ENCODE measurements around the gene ZNF618.

Gene ZNF618

GRCh38 chr9:114026335-114026734 lies 150.2 kb downstream of the ZNF618 start:
- TF ChIP-seq, protein P1, sequence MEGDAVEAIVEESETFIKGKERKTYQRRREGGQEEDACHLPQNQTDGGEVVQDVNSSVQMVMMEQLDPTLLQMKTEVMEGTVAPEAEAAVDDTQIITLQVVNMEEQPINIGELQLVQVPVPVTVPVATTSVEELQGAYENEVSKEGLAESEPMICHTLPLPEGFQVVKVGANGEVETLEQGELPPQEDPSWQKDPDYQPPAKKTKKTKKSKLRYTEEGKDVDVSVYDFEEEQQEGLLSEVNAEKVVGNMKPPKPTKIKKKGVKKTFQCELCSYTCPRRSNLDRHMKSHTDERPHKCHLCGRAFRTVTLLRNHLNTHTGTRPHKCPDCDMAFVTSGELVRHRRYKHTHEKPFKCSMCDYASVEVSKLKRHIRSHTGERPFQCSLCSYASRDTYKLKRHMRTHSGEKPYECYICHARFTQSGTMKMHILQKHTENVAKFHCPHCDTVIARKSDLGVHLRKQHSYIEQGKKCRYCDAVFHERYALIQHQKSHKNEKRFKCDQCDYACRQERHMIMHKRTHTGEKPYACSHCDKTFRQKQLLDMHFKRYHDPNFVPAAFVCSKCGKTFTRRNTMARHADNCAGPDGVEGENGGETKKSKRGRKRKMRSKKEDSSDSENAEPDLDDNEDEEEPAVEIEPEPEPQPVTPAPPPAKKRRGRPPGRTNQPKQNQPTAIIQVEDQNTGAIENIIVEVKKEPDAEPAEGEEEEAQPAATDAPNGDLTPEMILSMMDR (IDR thresholded peaks at IDR 0.05) = no peak

- TF ChIP-seq, protein P1 (IDR thresholded peaks at IDR 0.05) = no peak
Measured at GRCh38 chr9:114027159-114027862, 151.2 kb downstream of the ZNF618 start.

DNA sequence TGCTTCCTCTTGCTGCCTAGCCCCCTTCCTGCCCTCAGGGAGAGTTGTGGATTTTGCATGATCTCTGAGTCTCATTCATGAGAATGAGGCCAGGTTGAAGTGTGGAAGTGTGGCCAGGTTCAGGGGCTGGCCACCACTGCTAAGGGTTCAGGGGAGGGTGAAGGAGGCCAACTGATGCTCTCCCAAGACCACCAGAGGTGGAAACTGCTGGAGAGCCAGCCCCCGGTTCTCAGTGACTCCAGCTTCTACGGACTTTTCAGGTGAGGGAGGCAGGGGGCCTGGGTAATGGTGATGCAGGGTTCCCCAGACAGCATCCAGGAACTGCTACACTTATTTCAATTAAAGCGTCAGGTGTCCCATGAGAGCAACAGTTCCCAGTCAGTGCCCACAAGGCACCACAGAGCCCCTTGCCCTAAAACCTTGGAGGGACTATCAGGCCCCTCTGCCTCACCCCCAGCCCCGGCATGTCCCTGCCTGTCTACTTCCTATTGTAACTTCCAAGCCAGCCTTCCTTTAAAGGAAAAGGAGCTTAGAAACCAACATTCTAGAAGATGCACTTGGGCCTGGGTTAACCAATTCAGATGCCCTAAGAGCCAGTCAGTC lies 151.9 kb downstream of the ZNF618 start:
- TF ChIP-seq, protein P1 (IDR thresholded peaks at IDR 0.05) = no peak

DNA sequence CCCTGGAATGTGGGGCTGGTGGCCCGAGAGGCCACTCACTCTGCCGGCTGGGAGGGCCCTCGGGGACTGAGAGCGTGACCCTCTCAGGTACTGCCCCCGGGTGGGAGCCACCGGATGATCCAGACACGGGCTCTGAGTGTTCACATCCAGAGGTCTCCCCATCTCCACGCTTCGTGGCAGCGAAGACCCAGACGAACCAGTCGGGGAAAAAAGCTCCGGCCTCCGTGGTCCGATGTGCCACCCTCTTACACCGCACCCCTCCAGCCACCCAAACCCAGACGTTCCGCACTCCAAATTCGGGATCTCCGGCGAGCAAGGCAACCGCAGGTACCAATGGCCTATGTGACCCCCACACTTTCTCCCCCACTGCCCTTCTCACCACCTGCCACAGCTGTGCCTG lies 152.5 kb downstream of the ZNF618 start:
- TF ChIP-seq, protein P1 (IDR thresholded peaks at IDR 0.05) = no peak

- TF ChIP-seq, protein P1 (IDR thresholded peaks at IDR 0.05) = no peak
Measured at GRCh38 chr9:114029311-114030170, 153.4 kb downstream of the ZNF618 start.

DNA sequence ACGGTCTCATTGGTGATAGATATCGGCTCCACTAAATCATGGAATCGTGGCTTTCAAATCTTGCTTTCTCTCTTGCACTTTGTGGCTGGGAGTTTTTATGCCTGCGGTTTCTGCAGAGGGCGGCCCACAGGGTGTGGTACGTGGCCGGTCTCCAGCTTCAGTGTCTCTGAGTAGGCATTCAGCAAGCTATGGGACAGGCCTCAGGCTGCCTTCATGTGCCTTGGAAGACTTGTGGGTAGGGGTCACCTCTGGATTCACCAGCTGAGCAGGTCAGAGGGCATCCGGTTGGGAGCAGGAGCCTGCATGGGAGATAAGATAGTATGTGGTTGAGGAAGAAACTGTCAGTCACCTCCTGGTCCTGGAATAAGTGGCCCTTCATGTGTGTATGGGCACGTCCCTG lies 154.3 kb downstream of the ZNF618 start:
- TF ChIP-seq, protein P1 (IDR thresholded peaks at IDR 0.05) = no peak

DNA sequence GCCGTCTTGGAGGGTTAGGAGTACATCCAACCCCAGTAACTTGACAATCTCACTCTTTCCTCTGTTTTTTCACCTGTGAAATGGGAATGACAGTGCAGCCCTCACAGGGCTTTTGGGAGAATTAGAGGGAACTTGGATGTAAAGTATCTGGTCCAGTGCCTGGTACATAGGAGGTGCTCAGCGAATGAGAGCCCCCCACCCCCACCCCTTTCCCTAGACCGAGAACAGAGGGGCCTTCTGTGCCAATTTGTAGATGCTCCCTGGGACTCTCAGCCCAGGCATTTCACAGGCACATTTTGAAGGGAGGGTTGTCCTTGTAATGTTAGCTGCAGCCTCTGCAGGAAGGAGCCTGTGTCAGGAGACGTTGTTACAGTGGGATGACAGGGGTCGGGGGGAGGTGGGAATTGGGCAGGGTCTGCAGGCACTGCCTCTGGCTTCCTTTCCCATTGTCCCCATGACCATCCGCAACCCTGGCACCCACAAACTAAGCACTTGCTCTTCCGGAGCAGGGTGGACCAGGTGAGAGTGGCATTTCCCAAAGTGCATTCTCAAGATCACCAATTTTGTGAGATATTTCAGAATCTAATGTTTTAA lies 155.0 kb downstream of the ZNF618 start:
- TF ChIP-seq, protein P1 (IDR thresholded peaks at IDR 0.05) = no peak

All from LNCAP (cell line).